GM12878 (cell line): ENCODE data around the gene UNKL. TPM values are rescaled to one million over a fixed set of nuclear protein-coding genes. Genes with fewer than 3 reads are reported as not detected.

Experiments
- ATAC-seq: fragments of 200-7000 bp; cut with Tn5 transposase; 3 replicates; pipeline ENCODE4 v1.9.1; 2020; ENCODE audit warnings: mild to moderate bottlenecking, moderate library complexity
- BruUV-seq: library from RNA; stranded (reverse); fragments of 400-500 nt; replicated peaks from 2 replicates; lab custom pipeline; 2021; lab: Mats Ljungman, UMichigan
- CTCF ChIA-PET: fragments of 300-600 bp; sonication (Branson Sonifier 250); formaldehyde crosslinking; extraction: SDS; loops from one replicate; lab custom pipeline; 2021; ENCODE audit warnings: inconsistent platforms; lab: Yijun Ruan, JAX
- POLR2A ChIA-PET: fragments of 350-600 bp; formaldehyde crosslinking; extraction: SDS; loops from one replicate; lab custom pipeline; 2021; ENCODE audit warnings: inconsistent platforms; lab: Charles Lee
- RAD21 ChIA-PET: fragments of 300-600 bp; sonication (Branson Sonifier 250); formaldehyde crosslinking; loops from one replicate; lab custom pipeline; 2023; ENCODE audit warnings: antibody characterized with exemption; ENCODE audit not compliant: unreplicated experiment; lab: Charles Lee
- SMC1A ChIA-PET: fragments of 300-600 bp; sonication (Branson Sonifier 250); formaldehyde crosslinking; loops from one replicate; lab custom pipeline; 2023; ENCODE audit not compliant: unreplicated experiment, uncharacterized antibody; lab: Charles Lee
- DNase-seq: peaks from one replicate; pipeline ENCODE4 v3.0.0-alpha.2; 2011; ENCODE audit warnings: low read depth, low spot score
- FAIRE-seq: peaks from 3 replicates; lab custom pipeline; 2011; peaks lifted over from hg19 to GRCh38; lab: Jason Lieb, UNC
- H2AFZ ChIP-seq: 2 replicates; pipeline ENCODE4 v1.6.0; 2011; ENCODE audit warnings: low read depth, low read length, control low read depth; ENCODE audit not compliant: control insufficient read depth
- H3K27ac ChIP-seq: 2 replicates; pipeline ENCODE4 v1.5.1; 2011; ENCODE audit warnings: control low read depth; ENCODE audit not compliant: control insufficient read depth, insufficient read depth
- H3K27me3 ChIP-seq, 2 experiments: replicated peaks in 1 of 2; 2 replicates each; pipeline versions ENCODE4 v1.6.0 to v1.6.1; 2011; ENCODE audit warnings: low read length in 1 of 2; ENCODE audit not compliant: control insufficient read depth in 2 of 2, insufficient read depth in 2 of 2
- H3K36me3 ChIP-seq, 2 experiments: 2 replicates each; pipeline ENCODE4 v1.5.1; 2011; ENCODE audit warnings: low read length in 1 of 2; ENCODE audit not compliant: control insufficient read depth in 2 of 2, insufficient read depth in 2 of 2
- H3K4me1 ChIP-seq: 2 replicates; pipeline ENCODE4 v1.6.1; 2011; ENCODE audit warnings: mild to moderate bottlenecking, low read length, moderate library complexity, mixed read lengths; ENCODE audit not compliant: control insufficient read depth, insufficient read depth
- H3K4me2 ChIP-seq: 2 replicates; pipeline ENCODE4 v1.6.0; 2011; ENCODE audit warnings: control low read depth; ENCODE audit not compliant: control insufficient read depth, insufficient read depth
- H3K4me3 ChIP-seq: fragments of 200-600 bp; sonication (generic); 2 replicates; pipeline ENCODE4 v1.5.1; 2016
- H3K79me2 ChIP-seq: 2 replicates; pipeline ENCODE4 v1.6.0; 2011; ENCODE audit warnings: low read length; ENCODE audit not compliant: control insufficient read depth, insufficient read depth
- H3K9ac ChIP-seq: 2 replicates; pipeline ENCODE4 v1.8.0; 2011; ENCODE audit warnings: low read length, control low read depth, mixed read lengths; ENCODE audit not compliant: control insufficient read depth, insufficient read depth
- H3K9me3 ChIP-seq: replicated peaks from 3 replicates; pipeline ENCODE4 v1.5.1; 2011; ENCODE audit warnings: mild to moderate bottlenecking, low read length; ENCODE audit not compliant: control insufficient read depth, insufficient read depth
- H4K20me1 ChIP-seq: 2 replicates; pipeline ENCODE4 v1.6.0; 2011; ENCODE audit not compliant: control insufficient read depth, insufficient read depth
- CREB1 ChIP-seq: IDR thresholded peaks from 2 replicates; pipeline ENCODE4 v1.6.1; 2012; ENCODE audit warnings: low read depth, mild to moderate bottlenecking, inconsistent platforms
- EZH2 ChIP-seq: IDR thresholded peaks from 2 replicates; pipeline ENCODE4 v1.6.1; 2012; ENCODE audit warnings: low read depth, mild to moderate bottlenecking, control low read depth, inconsistent platforms, low read length, borderline replicate concordance; ENCODE audit not compliant: control insufficient read depth
- FOXK2 ChIP-seq: fragments of 450-650 bp; IDR thresholded peaks from 2 replicates; pipeline ENCODE4 v1.6.1; 2017; ENCODE audit warnings: mild to moderate bottlenecking, moderate library complexity
- GABPA ChIP-seq: IDR thresholded peaks from 2 replicates; pipeline ENCODE4 v1.6.1; 2014; ENCODE audit warnings: antibody characterized with exemption, low read depth, mild to moderate bottlenecking, inconsistent platforms
- MEF2B ChIP-seq: fragments of 450-650 bp; IDR thresholded peaks from 2 replicates; pipeline ENCODE4 v1.6.1; 2018; ENCODE audit warnings: mild to moderate bottlenecking, moderate library complexity; ENCODE audit not compliant: partially characterized antibody, poor library complexity, severe bottlenecking
- POLR2AphosphoS2 ChIP-seq: IDR thresholded peaks from 2 replicates; pipeline ENCODE4 v1.6.1; 2011; ENCODE audit warnings: low read depth, mild to moderate bottlenecking, low read length, improper control_type of control experiment, moderate library complexity
- RCOR1 ChIP-seq: conservative IDR thresholded peaks from 2 replicates; pipeline ENCODE4 v1.6.1; 2012; ENCODE audit warnings: low read depth, low read length, improper control_type of control experiment
- SMARCA5 ChIP-seq: fragments of 450-650 bp; IDR thresholded peaks from 2 replicates; pipeline ENCODE4 v1.6.1; 2017; ENCODE audit warnings: mild to moderate bottlenecking
- SP1 ChIP-seq: IDR thresholded peaks from one replicate; pipeline ENCODE4 v1.6.1; 2011; ENCODE audit warnings: low read depth, low read length
- SUZ12 ChIP-seq: fragments of 200-600 bp; sonication (generic); IDR thresholded peaks from one replicate; pipeline ENCODE4 v1.6.1; 2018; ENCODE audit warnings: antibody characterized with exemption, mild to moderate bottlenecking; ENCODE audit not compliant: unreplicated experiment
- TCF12 ChIP-seq: IDR thresholded peaks from 2 replicates; pipeline ENCODE4 v1.6.1; 2011; ENCODE audit warnings: low read depth, mild to moderate bottlenecking, low read length
- ZSCAN29 ChIP-seq: fragments of 450-650 bp; IDR thresholded peaks from 2 replicates; pipeline ENCODE4 v1.6.1; 2017; ENCODE audit warnings: mild to moderate bottlenecking, moderate library complexity
- WGBS: methylation state at CpG from one replicate; pipeline ENCODE4 v1.1.6; 2016; ENCODE audit warnings: low lambda C conversion rate; ENCODE audit not compliant: insufficient replicate concordance, insufficient coverage; ENCODE audit errors: missing lambda C conversion rate; 5-methylcytosine and 5-hydroxymethylcytosine counted together
- in situ Hi-C: fragments of 300-500 bp; cut with MboI; formaldehyde crosslinking; loops from 9 replicates; pipeline ENCODE4 v1.14.3; 2018; ENCODE audit warnings: mixed read lengths
- intact Hi-C: fragments of 100-400 bp; cut with micrococcal nuclease; formaldehyde crosslinking; loops from one replicate; pipeline ENCODE4 v1.14.2; 2022; ENCODE audit not compliant: unreplicated experiment
- polyA plus RNA-seq, 11 experiments: library from polyadenylated mRNA; depleted of rRNA in 4 of 11; unstranded in 6 of 11; stranded (reverse) in 5 of 11; fragments of >200 nt; fragmentation: Nextera tagmentation in 4 of 11; fragmentation: Illumina TruSeq in 1 of 11; extraction: Ambion mirVana in 4 of 11; extraction: Trizol in 1 of 11; gene quantifications; 1 replicate in 1 of 11; 2 replicates in 10 of 11; pipeline versions ENCODE4 v1.2.1 to v1.2.3, GENCODE V29; 2011 to 2016; ENCODE audit warnings: inconsistent platforms in 2 of 11, missing spikeins in 2 of 11, low read depth in 1 of 11
- total RNA-seq, 4 experiments: library from RNA; depleted of rRNA in 3 of 4; stranded (reverse); fragments of >200 nt in 3 of 4; fragmentation: Illumina TruSeq in 1 of 4; extraction: Trizol in 1 of 4; gene quantifications; 2 replicates each; pipeline versions ENCODE4 v1.2.1 to v1.2.3, GENCODE V29; 2013 to 2021
- TF ChIP-seq, protein P1 (sequence below): fragments of 150-350 bp; IDR thresholded peaks from 2 replicates; pipeline ENCODE4 v1.6.1; 2016; ENCODE audit warnings: low read depth, low read length
- TF ChIP-seq, protein P2 (sequence below): IDR thresholded peaks from 2 replicates; pipeline ENCODE4 v1.6.1; 2012; ENCODE audit warnings: low read length, inconsistent platforms

The UNKL gene
- total and polyA plus RNA-seq, 10 of the 15 experiments (the other 5 are each of a cell fraction or from before 2014, with no cell fraction given), result 0.40 to 21.6 (median 9.1) TPM

DNA sequence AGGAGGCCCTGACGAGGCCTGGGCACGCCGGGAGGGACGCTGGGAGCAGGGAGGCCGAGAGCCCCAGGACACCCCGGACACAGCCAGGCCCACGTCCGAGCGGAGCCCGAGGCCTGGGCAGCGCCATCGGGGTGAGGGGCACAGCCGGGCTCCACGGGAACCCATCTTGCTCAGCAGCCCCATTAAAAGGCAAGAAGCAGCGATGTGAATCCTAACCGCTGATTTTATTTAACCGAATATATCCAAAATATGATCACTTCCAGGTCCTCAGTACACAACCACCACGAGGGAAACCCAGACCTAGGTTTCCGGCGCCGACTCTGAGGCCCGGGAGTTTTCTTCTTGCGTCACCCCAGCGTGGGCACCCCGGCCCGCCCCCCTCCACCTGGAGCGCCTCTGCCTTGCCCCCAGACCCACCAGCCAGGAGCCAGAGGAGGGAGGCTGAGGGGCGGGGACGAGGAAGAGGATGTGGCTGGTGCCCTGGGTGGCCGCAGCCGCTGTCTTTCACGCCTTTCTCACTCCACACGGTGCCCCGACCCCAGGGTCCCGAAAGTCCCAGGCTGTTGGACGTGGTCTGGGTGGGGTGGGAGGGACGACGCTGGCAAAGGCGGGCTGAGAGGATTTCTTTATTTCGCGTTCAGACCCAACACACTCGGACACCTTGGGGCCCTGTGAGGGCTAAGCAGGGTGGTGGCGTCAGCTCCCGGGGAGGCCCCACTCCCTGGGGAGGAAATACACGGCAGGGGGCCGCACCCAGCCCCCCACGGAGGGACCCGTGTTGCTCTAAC lies 30.4 kb upstream of the UNKL start:
- ChIA-PET SMC1A (no interaction called here), POLR2A (no interaction called here), RAD21 (no interaction called here), CTCF (interaction anchor here (1.5 kb wide), 1 partner anchor 81 kb away, joined by 3 read pairs; no protein-coding TSS in a partner anchor)
- Histone ChIP-seq H4K20me1 (no peaks in the 10 kb centered on the region), H3K27ac (no peak overlapping the region), H3K79me2 (no peaks in the 10 kb centered on the region), H3K9me3 (no peaks in the 10 kb centered on the region), H3K4me3 (no peak overlapping the region), H3K4me1 (no peaks in the 10 kb centered on the region), H3K27me3 (no peaks in the 10 kb centered on the region), H3K9ac (no peak overlapping the region), H3K4me2 (no peak overlapping the region), H3K36me3 (no peaks in the 10 kb centered on the region), H2AFZ (no peak overlapping the region)
- DNase-seq (no peak), ATAC-seq (peak; percentile 34), FAIRE-seq (no peak)
- no peak for TF ChIP-seq GABPA
- TF ChIP-seq FOXK2, result no peak
- TF ChIP-seq SP1, result no peak
- no peak for TF ChIP-seq SMARCA5
- TF ChIP-seq CREB1, result 0 out of 2 replicates have a peak, but pooled peaks have one; percentile 32
- TF ChIP-seq ZSCAN29, result no peak
- no peak for TF ChIP-seq SUZ12
- peak; percentile 55 for TF ChIP-seq MEF2B
- TF ChIP-seq, protein P1, sequence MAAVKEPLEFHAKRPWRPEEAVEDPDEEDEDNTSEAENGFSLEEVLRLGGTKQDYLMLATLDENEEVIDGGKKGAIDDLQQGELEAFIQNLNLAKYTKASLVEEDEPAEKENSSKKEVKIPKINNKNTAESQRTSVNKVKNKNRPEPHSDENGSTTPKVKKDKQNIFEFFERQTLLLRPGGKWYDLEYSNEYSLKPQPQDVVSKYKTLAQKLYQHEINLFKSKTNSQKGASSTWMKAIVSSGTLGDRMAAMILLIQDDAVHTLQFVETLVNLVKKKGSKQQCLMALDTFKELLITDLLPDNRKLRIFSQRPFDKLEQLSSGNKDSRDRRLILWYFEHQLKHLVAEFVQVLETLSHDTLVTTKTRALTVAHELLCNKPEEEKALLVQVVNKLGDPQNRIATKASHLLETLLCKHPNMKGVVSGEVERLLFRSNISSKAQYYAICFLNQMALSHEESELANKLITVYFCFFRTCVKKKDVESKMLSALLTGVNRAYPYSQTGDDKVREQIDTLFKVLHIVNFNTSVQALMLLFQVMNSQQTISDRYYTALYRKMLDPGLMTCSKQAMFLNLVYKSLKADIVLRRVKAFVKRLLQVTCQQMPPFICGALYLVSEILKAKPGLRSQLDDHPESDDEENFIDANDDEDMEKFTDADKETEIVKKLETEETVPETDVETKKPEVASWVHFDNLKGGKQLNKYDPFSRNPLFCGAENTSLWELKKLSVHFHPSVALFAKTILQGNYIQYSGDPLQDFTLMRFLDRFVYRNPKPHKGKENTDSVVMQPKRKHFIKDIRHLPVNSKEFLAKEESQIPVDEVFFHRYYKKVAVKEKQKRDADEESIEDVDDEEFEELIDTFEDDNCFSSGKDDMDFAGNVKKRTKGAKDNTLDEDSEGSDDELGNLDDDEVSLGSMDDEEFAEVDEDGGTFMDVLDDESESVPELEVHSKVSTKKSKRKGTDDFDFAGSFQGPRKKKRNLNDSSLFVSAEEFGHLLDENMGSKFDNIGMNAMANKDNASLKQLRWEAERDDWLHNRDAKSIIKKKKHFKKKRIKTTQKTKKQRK, result no peak
- TF ChIP-seq TCF12, result no peak
- no peak for TF ChIP-seq RCOR1
- no peak for TF ChIP-seq POLR2AphosphoS2
- TF ChIP-seq, protein P2, sequence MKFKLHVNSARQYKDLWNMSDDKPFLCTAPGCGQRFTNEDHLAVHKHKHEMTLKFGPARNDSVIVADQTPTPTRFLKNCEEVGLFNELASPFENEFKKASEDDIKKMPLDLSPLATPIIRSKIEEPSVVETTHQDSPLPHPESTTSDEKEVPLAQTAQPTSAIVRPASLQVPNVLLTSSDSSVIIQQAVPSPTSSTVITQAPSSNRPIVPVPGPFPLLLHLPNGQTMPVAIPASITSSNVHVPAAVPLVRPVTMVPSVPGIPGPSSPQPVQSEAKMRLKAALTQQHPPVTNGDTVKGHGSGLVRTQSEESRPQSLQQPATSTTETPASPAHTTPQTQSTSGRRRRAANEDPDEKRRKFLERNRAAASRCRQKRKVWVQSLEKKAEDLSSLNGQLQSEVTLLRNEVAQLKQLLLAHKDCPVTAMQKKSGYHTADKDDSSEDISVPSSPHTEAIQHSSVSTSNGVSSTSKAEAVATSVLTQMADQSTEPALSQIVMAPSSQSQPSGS, result no peak
- TF ChIP-seq EZH2, result no peak
- in situ Hi-C loops (no loop called here), intact Hi-C loops (no loop called here)
- BruUV-seq, result no TSS peak
- 44% methylated on average over 43 of the region's 48 CpGs for WGBS
